SK-N-DZ (cell line): ENCODE measurements around the gene PIBF1. TPM values are rescaled to one million over a fixed set of nuclear protein-coding genes. Genes with fewer than 3 reads are reported as not detected.
"Not testable (repeated sequence)": the region's sequence is repeated elsewhere in the genome, so short reads cannot be mapped to it uniquely, and the experiment has no call there.

Source experiments
- DNase-seq: peaks from one replicate; pipeline ENCODE4 v3.0.0-alpha.2; 2015; ENCODE audit warnings: low spot score
- polyA plus RNA-seq, 2 experiments: library from polyadenylated mRNA; depleted of rRNA; stranded (reverse); fragments of >200 nt; gene quantifications; 2 replicates each; pipeline ENCODE4 v1.2.3, GENCODE V29; 2014

PIBF1 gene, protein sequence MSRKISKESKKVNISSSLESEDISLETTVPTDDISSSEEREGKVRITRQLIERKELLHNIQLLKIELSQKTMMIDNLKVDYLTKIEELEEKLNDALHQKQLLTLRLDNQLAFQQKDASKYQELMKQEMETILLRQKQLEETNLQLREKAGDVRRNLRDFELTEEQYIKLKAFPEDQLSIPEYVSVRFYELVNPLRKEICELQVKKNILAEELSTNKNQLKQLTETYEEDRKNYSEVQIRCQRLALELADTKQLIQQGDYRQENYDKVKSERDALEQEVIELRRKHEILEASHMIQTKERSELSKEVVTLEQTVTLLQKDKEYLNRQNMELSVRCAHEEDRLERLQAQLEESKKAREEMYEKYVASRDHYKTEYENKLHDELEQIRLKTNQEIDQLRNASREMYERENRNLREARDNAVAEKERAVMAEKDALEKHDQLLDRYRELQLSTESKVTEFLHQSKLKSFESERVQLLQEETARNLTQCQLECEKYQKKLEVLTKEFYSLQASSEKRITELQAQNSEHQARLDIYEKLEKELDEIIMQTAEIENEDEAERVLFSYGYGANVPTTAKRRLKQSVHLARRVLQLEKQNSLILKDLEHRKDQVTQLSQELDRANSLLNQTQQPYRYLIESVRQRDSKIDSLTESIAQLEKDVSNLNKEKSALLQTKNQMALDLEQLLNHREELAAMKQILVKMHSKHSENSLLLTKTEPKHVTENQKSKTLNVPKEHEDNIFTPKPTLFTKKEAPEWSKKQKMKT
- polyA plus RNA-seq (2014; cell fraction: cytosol; rRNA removed) = 25.1 and 35.2 TPM in 2 replicates
- polyA plus RNA-seq (2014; cell fraction: nucleus; rRNA removed) = 19.1 and 28.7 TPM in 2 replicates

DNA sequence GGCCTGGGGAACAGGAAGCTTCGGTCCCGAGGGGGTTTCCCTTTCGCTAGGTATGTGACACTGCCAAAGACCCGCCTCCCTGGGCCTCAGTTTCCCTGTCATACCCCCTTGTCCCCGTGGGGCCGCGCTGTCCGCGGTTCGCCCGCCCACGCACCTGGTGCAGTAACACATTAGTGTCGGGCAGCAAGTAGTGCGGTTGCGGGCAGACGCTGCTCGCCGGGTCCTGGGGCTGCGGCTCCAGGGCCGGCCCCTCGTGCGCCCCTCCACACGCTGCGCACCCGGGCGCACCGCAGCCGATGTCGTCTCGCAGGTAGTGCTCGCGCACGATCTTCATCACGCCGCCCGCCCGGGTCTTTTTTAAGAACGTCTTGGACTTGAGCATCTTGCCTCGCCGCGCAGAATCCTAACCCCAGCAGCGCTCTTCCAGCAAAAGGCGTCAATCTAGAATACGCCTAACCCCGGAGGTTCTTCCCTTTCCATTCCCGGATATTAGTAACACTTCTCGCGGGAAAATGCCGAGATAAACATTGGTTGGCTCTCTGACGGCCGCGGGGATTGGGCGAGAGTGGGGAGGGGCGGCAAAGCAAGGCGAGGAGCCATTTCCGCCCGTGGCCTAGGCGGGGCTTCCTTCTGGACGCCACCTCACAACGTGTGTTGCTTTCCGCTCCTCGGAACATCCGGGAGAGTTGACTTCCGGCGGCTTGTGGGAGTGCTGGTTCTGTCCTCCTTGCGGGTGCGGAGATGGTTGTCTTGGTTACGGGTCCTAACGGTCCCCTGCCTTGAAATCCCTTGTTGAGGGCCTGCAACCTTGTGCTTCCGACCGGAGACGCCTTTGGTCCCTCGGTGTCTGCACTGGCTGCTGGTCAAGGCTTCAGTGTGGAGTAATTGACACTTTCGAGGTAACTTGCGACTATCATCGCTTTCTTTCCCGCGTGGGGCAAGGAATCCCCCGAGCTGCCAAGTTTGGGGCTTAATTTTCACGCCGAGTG is at the start of gene PIBF1, which contains the start of gene DIS3:
PIBF1 (plus strand) TSS at position 683 of the 989 bp plus-strand sequence. CDS start 1,337 bp downstream, outside the sequence.
DIS3 (minus strand) TSS at position 450 of the 989 bp plus-strand sequence; CDS start at position 382, 68 bp downstream.
- DNase-seq = peak; percentile 99

DNA sequence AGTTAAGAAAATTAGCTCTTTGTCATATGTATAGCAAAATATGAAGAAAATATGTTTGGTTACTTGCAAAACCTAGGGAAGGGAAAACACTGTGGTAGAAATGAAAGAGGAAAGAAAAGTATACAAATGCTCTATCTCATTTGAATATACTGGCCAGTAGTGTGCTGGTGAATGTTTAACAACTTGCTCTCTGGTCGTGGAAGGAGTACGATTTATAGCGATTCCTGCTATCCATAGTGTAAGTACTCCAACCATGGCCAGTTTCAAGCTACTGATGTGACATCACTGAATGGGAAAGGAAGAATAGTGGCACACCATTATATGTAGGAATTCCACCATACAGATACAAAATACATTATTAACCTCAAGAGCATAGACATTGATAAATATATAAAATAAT is 44.9 kb upstream of the PIBF1 start:
- DNase-seq = no peak

- no peak for DNase-seq
Observed at GRCh38 chr13:72740015-72740414, 41.9 kb upstream of the PIBF1 start.

- no peak for DNase-seq
Observed at GRCh38 chr13:72745260-72745659, 36.7 kb upstream of the PIBF1 start.

- no peak for DNase-seq
Observed at GRCh38 chr13:72751220-72751619, 30.7 kb upstream of the PIBF1 start.

GRCh38 chr13:72754111-72754510 is 27.8 kb upstream of the PIBF1 start:
- no peak for DNase-seq

DNA sequence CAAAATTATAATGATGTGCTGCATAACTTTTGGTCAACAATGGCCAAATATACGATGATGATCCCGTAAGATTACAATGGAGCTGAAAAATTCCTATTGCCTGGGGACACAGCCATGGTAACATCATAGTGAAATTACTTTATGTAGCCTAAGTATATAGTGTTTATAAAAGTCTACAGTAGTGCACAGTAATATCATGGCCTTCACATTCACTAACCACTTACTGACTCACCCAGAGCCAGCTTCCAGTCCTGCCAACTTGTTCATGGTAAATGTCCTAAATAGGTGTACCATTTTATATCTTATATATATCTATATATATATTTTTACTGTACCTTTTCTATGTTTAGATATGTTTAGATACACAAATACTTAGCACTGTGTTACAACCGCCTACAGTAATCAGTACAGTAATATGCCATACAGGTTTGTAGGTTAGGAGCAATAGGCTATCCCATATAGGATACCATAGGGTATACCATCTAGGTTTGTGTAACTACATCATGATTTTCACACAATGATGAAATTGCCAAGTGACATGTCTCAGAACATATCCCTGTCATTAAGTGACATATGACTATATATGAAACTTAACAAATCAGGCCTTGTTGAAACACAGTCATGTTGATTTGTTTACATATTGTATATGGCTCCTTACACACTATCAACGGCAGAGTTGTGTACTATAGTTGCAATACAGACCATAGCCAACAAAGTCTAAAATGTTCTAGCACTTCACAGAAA is 24.0 kb upstream of the PIBF1 start:
- DNase-seq = no peak

GRCh38 chr13:72760189-72760588 is 21.7 kb upstream of the PIBF1 start:
- DNase-seq = no peak

- no peak for DNase-seq
Observed at GRCh38 chr13:72763411-72763810, 18.5 kb upstream of the PIBF1 start.

- DNase-seq = no peak
Observed at GRCh38 chr13:72774019-72774418, 7.9 kb upstream of the PIBF1 start.

DNA sequence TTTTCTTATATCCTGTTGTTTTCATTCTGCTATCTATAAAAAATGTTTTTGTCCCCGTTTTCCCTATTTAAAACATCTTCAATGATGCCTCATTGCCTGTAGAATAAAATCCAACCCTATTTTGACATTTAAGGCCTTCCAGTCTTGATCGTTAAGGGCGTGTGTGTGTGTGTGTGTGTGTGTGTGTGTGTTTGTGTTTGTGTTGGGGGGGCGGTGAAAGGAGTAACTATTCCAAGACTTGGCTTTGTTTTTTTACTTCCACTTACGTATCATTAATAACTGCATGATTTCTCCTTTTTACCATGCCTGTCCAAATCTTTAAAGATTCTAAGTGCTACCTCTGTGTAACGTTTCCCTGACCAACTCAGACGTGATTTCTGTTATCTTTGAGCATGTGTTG is 784 bp downstream of the PIBF1 start:
- no peak for DNase-seq

- DNase-seq = not testable (repeated sequence)
Observed at GRCh38 chr13:72784679-72785078, 2.7 kb downstream of the PIBF1 start.

- no peak for DNase-seq
Observed at GRCh38 chr13:72788831-72789230, 6.9 kb downstream of the PIBF1 start.

GRCh38 chr13:72792640-72793039 is 10.7 kb downstream of the PIBF1 start:
- no peak for DNase-seq

- no peak for DNase-seq
Observed at GRCh38 chr13:72798817-72799216, 16.9 kb downstream of the PIBF1 start.

- no peak for DNase-seq
Observed at GRCh38 chr13:72804301-72804700, 22.4 kb downstream of the PIBF1 start.

GRCh38 chr13:72805676-72806346 is 23.9 kb downstream of the PIBF1 start:
- DNase-seq = no peak

DNA sequence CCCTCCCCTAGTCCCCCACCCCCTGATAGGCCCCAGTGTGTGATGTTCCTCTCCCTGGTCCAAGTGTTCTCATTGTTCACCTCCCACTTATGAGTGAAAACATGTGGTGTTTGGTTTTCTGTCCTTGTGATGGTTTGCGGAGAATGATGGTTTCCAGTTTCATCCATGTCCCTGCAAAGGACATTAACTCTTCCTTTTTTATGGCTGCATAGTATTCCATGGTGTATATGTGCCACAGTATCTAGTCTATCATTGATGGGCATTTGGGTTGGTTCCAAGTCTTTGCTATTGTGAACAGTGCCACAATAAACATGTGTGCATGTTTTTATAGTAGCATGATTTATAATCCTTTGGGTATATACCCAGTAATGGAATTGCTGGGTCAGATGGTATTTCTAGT is 24.6 kb downstream of the PIBF1 start:
- DNase-seq = not testable (repeated sequence)

DNA sequence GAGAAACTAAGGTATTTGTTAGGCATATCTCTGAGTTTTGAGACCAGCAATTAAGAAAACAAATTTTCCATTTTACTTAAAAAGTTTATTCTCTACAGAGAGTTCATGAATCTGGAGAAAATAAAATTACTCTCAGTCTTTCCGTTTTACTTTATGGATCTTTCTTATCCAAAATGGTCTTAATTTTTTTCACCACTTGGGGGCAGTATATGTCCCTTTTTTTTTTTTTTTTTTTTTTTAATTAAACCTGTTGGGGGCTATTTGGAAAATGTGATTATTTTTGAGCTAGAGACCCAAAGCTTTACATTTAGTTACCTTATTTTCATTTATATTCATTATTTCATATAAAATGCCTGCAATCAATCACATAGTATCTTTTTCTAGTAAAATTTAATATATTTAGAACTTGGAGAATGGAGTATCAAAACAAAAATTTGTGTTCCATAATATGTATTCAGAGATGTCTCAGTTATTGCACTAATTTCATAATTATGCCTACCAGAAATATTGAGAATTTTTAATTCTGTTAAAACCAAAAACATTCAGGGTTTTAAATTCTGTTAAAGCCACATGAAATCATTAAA is 27.1 kb downstream of the PIBF1 start:
- peak; percentile 32 for DNase-seq
